Ishikawa (cell line): ENCODE measurements around the gene PKNOX2.

Experiments used
- EGR1 ChIP-seq: IDR thresholded peaks from 2 replicates; pipeline ENCODE4 v1.6.1; 2012
- EP300 ChIP-seq: IDR thresholded peaks from 2 replicates; pipeline ENCODE4 v1.6.1; 2012; ENCODE audit warnings: borderline replicate concordance
- FOXM1 ChIP-seq: IDR thresholded peaks from 2 replicates; pipeline ENCODE4 v1.6.1; 2012; ENCODE audit warnings: low read depth, borderline replicate concordance
- MAX ChIP-seq: IDR thresholded peaks from 2 replicates; pipeline ENCODE4 v1.6.1; 2012
- REST ChIP-seq: IDR thresholded peaks from 2 replicates; pipeline ENCODE4 v1.6.1; 2012; ENCODE audit warnings: low read depth, mild to moderate bottlenecking
- TAF1 ChIP-seq: IDR thresholded peaks from 2 replicates; pipeline ENCODE4 v1.6.1; 2012; ENCODE audit warnings: low read depth, mild to moderate bottlenecking
- YY1 ChIP-seq: IDR thresholded peaks from 2 replicates; pipeline ENCODE4 v1.6.1; 2012; ENCODE audit warnings: low read depth

- no peak for TF ChIP-seq MAX
- TF ChIP-seq YY1, result no peak
- no peak for TF ChIP-seq FOXM1
- TF ChIP-seq TAF1, result no peak
- no peak for TF ChIP-seq REST
- no peak for TF ChIP-seq EP300
- TF ChIP-seq EGR1, result no peak
These were observed 38.4 kb downstream of the PKNOX2 start for GRCh38 chr11:125202977-125203376.
